GM10266 (cell line): Measurements from ENCODE around the gene COL4A1.

ENCODE experiments used
- DNase-seq: peaks from one replicate; pipeline ENCODE4 v3.0.0; 2012; ENCODE audit errors: extremely low spot score
- TF ChIP-seq, protein P1 (sequence below): IDR thresholded peaks from 2 replicates; pipeline ENCODE4 v1.5.1; 2012; ENCODE audit warnings: mild to moderate bottlenecking, low read depth; ENCODE audit not compliant: control insufficient read depth, insufficient read depth; ENCODE audit errors: missing control alignments

COL4A1 gene

DNA sequence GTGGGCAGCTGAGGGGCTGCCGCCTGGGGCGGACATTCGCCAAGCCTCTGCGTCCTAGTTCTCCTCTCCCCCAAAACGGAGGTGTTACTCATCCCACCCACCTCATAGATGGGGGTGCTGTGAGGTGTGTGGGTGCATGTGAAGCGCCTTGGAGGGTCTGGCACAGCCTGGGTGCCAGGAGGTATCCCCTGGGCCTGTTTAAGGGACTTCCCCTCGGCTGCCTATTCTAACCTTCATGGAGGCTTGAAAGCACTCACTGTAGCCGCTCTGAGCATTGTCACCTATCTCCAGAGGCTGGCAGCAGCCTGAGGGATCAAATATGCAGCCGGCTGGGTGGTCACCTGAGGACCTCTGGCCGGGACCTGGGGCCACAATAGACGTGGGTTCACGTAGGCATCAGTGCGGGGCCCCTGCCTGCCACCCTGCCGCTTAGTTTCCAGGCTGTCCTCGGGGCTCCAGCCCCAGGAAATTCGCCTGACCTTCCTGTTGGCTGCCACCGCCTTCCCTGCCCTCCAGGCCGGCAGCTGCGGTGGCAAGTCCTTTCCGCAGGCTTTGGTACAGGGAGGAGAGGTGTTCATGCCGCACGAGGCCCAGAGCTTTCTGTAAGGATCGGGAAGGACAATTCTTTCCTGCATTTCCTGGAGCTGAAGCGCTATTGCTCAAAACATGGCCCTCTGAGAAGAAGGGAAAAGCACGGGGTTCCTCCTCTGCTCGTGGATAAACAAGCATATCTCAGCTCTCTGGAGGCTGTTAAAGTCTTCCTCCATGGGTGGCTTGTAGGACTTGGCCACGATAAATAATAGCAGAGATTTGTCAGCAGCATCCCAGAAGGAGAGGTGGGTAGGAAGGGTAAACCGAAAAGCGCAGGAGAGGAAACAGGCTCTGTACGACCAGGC is 4.7 kb upstream of the COL4A1 start:
- no peak for DNase-seq
- TF ChIP-seq, protein P1, sequence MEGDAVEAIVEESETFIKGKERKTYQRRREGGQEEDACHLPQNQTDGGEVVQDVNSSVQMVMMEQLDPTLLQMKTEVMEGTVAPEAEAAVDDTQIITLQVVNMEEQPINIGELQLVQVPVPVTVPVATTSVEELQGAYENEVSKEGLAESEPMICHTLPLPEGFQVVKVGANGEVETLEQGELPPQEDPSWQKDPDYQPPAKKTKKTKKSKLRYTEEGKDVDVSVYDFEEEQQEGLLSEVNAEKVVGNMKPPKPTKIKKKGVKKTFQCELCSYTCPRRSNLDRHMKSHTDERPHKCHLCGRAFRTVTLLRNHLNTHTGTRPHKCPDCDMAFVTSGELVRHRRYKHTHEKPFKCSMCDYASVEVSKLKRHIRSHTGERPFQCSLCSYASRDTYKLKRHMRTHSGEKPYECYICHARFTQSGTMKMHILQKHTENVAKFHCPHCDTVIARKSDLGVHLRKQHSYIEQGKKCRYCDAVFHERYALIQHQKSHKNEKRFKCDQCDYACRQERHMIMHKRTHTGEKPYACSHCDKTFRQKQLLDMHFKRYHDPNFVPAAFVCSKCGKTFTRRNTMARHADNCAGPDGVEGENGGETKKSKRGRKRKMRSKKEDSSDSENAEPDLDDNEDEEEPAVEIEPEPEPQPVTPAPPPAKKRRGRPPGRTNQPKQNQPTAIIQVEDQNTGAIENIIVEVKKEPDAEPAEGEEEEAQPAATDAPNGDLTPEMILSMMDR = no peak

DNA sequence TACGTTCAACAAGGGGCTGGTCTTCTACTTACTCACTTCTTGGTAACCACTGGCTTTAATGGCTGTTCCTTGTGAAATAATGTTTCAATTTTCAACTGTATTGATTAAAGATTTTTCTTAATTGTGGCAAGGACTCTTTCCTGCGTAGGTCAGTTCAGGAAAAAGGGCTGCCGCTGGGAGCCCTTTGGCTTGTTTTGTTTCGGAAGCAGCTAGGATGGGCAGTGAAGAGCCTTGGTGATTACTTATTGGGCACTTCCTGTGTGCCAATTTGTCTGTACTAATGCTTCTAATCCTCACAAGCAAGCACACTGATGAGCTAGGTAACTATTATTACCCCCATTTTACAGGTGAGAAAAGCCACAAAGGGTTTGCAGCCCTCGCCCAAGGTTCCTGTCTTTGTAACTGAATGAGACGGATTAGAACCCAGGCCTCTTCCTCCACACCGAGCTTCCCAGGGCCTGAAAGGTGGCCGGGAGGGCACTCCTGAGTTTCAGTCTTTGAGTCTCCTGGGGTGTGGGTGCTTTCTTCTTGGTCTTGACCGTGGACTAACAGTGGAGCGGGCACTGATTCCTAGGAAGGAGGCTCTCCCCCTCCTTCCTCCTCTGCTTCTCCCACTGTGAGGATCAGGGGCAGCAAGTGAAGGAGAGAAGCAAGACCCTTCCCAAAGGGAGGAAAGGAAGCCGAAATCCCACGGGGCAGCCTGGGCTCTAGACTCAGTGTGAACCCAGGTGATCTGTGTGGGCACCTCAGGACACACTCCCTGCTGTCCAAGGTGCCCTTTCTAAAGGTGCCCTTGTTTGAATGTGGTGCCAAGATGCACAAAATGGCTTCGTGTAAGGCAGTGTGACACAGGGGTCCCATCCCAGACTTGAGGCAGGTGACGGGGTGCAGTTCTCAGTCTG is 3.8 kb upstream of the COL4A1 start:
- no peak for DNase-seq

DNA sequence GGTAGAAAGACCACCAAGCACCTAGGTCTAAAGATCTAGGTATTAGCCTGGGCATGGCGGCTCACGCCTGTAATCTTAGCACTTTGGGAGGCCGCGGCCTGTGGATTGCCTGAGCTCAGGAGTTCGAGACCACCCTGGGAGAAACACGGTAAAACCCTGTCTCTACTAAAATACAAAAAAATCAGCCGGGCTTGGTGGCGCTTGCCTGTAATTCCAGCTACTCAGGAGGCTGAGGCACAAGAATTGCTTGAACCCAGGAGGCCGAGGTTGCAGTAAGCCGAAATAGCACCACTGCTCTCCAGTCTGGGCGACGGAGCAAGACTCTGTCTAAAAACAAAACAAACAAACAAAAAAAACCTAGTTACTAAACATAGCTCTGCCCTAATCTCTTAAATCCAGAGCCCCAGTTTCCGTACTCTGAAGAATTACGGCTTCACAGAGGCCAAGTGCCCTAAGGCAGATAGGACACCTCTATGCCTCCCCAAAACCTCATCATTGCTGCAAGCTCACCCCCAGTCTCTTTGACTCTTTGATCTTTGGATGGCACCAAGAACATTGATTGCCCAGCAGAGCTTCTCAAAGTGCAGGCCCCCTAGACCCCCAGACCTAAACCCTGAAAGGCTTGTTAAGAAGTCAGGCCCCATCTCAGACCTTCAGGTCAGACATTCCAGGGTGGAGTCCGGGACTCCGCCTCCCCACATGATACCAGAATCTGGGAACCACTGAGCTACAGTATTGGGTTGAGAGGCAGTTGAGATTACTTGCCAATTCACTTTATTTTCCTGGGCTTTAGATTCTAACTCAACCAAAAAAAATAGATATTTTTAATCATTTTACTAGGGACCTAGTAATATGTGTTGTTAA is 2.9 kb upstream of the COL4A1 start:
- DNase-seq = no peak
- TF ChIP-seq, protein P1 = no peak

More for the DNA sequence above, 3.8 kb upstream of the COL4A1 start:
- TF ChIP-seq, protein P1 = no peak

DNA sequence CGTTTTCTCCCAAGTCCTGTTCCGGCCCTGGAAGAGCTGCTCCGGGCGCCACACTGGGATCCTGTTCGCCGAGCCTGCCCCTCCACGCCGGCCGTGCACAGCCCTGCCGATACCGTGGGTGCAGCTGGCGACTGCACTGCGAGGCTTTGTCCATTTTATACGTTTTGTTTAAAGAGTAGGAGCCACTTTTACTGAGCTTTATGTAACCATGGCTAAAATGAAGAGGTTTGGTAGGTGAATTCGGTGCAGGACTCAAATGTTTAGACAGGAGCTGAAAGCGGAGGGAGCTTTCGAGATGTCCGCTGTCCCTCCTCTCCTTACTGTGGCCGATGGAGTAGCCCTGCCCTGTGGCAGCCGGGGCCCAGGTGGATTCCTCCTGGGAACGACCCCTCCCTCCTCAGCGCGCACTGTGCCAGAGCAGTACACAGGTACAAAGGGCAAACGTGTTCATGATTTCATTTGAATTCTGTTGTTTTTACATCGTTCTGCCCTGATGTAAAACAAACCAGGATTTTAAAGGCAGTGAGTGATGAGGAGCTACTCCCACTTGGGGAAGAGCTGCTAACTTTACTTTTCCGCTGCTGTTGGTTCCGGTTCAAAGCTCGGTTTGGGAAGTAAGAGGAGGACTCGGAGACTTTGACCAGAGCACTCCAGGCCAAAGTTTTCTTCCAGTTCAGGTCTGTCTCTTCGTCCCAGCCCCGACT is 1.9 kb upstream of the COL4A1 start:
- TF ChIP-seq, protein P1 = no peak
- DNase-seq = no peak

DNA sequence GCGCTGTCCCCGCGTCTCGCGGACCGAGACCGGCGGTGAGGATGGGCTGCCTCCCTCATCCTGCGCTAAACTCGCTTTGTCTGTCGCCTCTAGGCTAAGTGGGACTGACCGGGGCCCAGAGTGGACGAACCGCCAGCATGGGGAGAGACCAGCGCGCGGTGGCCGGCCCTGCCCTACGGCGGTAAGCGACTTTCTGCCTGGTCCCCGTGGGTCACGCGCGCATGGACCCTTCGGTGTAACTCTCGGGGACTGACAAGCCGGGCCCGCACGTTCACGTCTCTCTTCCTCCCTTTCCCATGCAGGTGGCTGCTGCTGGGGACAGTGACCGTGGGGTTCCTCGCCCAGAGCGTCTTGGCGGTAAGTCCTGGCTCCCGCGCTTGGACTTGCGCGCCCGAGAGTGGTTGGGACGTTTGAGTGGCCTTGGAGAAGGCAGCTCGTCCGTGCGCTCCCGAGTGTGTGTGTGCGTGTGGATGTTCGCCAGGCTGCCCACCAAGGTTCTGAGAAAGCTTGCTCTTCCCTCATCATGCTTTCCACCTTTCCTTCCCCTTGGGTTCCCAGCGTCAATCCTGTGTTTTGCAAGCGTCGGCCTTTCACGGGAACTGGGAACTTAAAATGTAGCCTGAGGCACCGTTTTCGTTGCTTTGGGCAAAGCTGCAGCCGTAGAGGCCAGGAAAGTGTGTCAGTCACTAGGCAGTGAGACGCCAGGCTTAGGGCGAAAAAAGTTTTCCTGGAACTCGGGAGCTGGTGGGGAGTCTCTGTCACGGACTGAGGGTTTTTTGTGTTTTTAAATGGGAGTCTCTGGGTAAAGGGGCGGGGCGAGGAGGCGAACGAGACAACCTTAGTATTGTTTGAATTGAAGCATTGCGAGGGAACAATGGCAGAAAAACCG is 1.1 kb upstream of the COL4A1 start:
- TF ChIP-seq, protein P1 = no peak
- no peak for DNase-seq

DNA sequence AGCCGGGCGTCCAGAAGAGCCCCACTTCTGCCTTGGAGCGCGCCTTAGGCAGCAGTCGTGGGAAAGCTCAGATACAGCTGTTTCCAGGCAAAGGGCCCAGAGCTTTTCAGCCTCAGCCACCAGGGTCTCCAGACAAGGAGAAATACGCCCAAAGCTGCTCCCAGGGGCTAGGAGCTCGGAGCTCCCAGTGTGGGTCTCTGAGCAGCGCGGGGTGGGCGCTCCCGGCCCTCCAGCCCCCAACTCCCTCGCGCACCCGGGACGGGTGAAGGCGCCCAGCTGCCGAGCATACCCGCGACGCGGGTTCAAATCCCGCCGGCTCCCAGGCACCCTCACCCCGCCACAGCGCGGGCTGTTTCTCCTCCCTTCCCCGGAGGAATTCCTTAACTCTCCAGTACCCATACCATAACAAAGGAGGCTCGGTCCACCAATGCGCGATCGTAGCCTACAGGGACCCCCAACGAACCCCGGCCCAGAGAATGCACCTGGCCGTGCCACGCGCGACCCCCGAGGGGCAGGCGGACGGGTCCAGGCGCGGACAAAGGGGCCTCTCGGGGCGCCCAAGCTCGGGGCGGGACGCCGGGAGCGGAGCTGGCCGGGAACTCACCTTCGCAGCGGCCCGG is 507 bp downstream of the COL4A1 start:
- no peak for DNase-seq
- TF ChIP-seq, protein P1 = no peak
